GM21529 (cell line): ENCODE measurements around the gene LIPC.

Experiments
- ATAC-seq: cut with Tn5 transposase; IDR thresholded peaks from one replicate; pipeline ENCODE4 v1.9.1; 2021; ENCODE audit not compliant: unreplicated experiment

Gene LIPC

DNA sequence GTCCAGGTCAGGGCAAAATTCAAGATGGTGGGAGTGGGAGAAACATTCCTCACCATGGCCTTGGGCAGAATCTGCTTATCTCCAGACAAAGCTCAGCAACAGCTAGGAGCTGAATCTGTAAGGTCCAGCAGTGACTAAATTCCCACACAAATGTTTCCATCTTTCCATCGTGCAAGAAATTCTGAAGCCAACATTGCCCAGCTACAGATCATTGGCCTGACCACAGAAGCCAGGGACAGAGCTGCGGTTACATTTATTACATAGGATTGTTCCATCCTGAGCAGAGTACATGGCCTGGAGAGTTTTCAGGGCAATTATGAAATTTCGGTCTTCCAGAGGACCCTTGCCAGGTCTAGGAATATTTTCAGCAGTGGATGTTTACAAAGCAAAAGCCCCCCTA is 100.3 kb downstream of the LIPC start:
- ATAC-seq: no peak

GRCh38 chr15:58534556-58534955 is 102.8 kb downstream of the LIPC start:
- ATAC-seq: no peak

GRCh38 chr15:58535337-58535736 is 103.5 kb downstream of the LIPC start:
- ATAC-seq: no peak

GRCh38 chr15:58535894-58536293 is 104.1 kb downstream of the LIPC start:
- ATAC-seq: no peak

GRCh38 chr15:58536414-58536813 is 104.6 kb downstream of the LIPC start:
- ATAC-seq: no peak

DNA sequence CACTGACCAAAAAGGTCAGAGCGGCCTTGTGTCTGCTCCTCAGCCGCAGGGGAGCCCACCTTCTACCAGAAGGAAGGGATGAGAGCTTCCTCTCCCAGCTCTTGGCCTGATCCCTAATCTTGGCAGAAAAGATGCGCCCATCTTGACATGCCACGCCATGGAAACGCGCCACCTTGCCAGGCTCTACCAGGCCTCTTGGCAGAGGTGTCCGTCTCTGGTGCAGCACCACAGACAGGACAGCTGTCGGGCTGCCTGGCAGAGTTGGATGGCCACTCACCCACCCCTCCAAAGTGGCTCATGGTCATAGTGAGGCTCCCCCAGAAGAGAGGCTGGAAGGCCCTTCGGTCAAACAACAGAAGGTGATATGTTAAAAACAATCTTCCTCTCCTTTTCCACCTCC is 105.2 kb downstream of the LIPC start:
- ATAC-seq: no peak

DNA sequence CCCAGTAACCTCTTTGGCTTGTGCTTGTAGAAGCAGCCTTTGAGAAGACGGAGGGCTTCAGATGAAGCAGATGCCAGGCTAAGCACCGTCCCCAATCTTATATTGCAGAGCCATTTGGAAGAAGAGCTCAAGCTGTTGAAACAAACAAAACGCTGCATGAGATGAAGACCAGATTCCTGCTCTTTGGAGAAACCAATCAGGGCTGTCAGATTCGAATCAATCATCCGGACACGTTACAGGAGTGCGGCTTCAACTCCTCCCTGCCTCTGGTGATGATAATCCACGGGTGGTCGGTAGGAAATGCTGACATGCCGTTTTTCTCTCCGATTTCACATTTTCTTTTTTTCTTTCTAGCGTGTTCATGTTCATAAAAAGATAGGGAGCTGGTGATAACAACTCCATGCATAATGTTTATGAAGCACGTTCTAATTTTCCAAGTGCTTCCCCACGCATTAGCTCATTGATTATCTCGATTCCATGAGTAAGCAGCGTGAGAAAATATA is 106.5 kb downstream of the LIPC start:
- ATAC-seq: no peak

DNA sequence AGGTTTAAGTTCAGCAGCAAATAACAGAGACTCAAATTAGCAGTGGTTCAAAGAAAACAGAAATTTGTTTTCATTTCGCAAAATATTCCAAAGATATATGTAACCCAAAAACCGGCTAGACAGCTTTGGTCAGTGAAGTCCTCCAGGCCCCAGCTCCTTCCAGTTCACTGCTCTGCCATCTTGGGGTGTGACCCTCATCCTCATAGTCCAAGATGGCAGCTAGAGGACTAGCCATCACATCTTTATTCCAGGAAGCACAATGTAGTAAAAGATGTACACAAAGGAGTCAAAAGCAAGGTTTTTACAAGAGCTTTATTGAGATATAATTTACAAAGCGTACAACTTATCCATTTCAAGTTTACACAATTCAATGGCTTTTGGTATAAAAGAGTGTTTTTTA is 107.1 kb downstream of the LIPC start:
- no peak for ATAC-seq

- no peak for ATAC-seq
These were observed 107.8 kb downstream of the LIPC start for GRCh38 chr15:58539548-58539947.

DNA sequence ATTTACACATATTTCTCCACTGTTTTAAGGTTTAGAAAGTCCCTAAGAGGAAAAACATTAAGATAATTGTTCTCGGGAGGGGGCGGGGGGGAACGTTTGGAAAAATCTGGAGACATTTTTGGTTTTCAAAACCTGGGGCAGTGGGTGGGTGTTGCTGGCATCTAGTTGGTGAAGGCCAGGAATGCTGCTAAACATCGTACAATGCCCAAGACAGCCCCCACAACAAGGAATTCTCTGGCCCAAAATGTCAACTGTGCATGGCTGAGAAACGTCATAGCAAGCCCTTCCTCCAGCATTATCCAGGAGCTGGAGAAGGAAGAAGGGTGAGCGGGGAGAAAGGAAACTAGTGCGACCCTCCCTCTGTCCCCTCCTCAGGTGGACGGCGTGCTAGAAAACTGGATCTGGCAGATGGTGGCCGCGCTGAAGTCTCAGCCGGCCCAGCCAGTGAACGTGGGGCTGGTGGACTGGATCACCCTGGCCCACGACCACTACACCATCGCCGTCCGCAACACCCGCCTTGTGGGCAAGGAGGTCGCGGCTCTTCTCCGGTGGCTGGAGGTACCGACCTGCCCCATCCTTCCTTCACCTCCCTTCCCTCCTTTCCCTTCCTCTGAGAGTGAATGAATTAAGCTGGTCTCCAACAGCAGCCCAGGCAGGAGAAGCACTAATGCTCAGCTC is 109.8 kb downstream of the LIPC start:
- ATAC-seq: no peak

DNA sequence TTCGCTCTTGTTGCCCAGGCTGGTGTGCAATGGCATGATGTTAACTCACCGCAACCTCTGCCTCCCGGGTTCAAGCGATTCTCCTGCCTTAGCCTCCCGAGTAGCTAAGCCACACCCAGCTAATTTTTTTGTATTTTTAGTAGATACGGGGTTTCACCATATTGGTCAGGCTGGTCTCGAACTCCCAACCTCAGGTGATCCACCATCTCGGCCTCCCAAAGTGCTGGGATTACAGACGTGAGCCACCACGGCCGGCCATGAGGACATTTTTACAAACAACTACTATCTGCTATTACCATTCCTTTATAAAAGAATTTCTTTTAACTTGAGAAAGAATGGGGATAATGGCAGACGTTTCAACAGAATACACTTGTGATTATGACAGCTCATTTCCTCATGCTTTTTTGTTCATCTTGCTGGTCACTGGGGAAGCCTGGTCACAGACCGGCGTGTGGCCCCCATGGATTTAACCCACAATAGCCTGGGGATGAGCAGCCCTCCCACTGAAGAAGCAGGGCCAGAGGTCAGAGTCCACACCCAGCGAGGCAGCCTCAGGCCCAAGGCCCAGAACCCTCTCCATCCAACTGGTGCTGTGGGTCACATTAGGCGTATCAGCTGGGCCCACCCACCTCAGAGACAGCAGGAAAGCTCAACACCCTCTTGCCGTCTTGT is 112.0 kb downstream of the LIPC start:
- ATAC-seq: no peak

- ATAC-seq: no peak
These were observed 113.0 kb downstream of the LIPC start for GRCh38 chr15:58544756-58545155.

DNA sequence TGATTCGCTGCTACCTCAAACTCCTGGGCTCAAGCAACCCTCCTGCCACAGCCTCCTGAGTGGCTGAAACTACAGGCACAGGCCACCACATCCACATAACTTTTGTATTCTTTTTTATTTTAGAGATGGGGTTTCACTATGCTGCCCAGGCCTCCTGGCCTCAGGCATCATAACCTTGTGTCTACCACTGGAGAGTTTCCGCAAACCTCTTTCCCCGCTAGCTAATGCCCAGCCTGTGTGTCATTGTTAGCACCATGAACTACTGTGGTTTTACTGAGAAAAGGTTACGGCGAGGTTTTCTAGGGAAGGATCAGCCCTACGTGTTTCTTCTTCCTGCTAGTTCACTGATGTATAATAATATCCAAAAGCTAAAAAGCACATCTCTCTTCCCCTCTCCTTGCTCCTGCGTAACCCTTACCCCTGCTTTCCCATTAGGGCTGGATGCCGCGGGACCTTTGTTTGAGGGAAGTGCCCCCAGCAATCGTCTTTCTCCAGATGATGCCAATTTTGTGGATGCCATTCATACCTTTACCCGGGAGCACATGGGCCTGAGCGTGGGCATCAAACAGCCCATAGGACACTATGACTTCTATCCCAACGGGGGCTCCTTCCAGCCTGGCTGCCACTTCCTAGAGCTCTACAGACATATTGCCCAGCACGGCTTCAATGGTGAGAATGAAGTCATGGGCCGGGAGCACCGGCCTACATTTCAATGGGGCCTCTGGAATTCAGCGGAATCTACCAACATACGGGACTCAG is 113.7 kb downstream of the LIPC start:
- ATAC-seq: no peak

GRCh38 chr15:58546066-58546591 is 114.3 kb downstream of the LIPC start:
- ATAC-seq: no peak

- ATAC-seq: no peak
These were observed 115.1 kb downstream of the LIPC start for GRCh38 chr15:58546635-58547627.

- ATAC-seq: no peak
These were observed 116.0 kb downstream of the LIPC start for GRCh38 chr15:58547628-58548307.

DNA sequence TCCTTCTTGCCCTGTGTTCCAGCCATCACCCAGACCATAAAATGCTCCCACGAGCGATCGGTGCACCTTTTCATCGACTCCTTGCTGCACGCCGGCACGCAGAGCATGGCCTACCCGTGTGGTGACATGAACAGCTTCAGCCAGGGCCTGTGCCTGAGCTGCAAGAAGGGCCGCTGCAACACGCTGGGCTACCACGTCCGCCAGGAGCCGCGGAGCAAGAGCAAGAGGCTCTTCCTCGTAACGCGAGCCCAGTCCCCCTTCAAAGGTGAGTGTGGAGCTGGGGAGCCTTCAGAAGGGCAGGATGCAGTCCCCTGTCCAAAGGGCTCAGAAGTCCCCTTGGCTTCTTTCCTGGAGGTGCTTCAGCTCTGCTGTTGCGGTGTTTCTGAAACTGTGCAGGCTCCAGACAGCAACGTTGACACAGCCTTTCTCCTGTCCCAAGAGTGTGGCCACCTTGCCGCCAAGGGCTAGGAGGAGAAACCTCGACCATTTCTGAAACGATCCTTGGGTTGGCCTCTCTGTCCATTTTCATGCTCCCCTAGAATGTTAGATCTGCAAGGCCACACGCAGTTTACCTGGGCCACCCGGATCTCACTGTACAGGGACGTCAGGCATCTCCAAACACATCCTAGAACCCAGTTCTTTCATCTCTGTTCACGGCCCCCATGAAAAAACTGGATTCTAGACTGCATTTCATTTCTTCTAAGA is 116.7 kb downstream of the LIPC start:
- ATAC-seq: no peak

DNA sequence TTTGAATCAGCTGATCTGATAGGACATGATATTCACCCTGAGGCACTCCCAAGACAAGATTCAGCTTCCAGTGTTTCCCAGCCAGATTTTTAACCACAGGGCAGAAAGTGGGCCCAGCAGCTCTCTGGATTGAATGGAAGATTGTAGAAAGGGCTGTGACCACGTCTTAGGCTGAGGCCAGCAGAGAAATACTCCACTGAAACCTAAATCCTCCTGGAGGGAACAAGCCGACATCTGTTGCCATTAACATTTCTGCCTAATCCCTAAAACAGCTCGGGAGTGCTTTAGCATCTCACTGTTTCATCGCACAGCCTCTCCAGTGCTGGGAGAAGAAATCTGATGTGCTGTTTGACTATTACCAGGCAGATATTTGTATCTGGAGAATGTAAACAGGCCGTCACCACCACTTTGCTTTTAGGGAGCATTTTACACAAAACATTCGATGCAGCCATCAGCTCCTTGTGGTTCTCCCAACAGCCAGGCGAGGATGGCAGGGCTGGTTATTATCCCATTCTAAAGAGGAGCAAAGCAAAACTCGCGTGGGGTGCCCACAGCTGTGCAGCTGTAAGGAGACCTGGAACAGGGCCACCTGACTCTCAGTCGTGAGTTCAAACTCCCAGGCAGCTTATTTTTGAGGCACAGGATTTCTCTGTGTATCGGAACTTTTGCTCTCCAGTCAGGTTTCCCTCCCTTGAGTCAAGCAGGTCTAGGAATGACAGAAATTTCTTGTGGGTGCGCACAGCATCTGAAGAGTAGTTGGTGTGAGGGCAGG is 117.4 kb downstream of the LIPC start:
- ATAC-seq: no peak

GRCh38 chr15:58549785-58550074 is 117.9 kb downstream of the LIPC start:
- ATAC-seq: no peak
